ENCODE measurements around the gene MARCO. TPM values are rescaled to one million over a fixed set of nuclear protein-coding genes. Genes with fewer than 3 reads are reported as not detected.

MARCO gene
- total and polyA plus RNA-seq, 12 donors = 0.44 to 149 (median 34.4) TPM

GRCh38 chr2:118936936-118937335 is 5.1 kb upstream of the MARCO start:
- Histone ChIP-seq H3K36me3 (replicated peaks in 1 of 2) (no peaks in the 10 kb centered on the region), H3K4me3 (no peak overlapping the region), H3K9me3 (replicated peaks in 1 of 3) (peaks cover 0 to 10% (median 0%) of the 10 kb centered on the region in 3 donors), H3K27ac (no peak overlapping the region), H3K27me3 (no peaks in the 10 kb centered on the region), H3K4me1 (replicated peaks in 1 of 2) (no peaks in the 10 kb centered on the region)
- no peak for DNase-seq
- no peak for TF ChIP-seq POLR2A (IDR thresholded peaks at IDR 0.05)
- TF ChIP-seq, protein P1, sequence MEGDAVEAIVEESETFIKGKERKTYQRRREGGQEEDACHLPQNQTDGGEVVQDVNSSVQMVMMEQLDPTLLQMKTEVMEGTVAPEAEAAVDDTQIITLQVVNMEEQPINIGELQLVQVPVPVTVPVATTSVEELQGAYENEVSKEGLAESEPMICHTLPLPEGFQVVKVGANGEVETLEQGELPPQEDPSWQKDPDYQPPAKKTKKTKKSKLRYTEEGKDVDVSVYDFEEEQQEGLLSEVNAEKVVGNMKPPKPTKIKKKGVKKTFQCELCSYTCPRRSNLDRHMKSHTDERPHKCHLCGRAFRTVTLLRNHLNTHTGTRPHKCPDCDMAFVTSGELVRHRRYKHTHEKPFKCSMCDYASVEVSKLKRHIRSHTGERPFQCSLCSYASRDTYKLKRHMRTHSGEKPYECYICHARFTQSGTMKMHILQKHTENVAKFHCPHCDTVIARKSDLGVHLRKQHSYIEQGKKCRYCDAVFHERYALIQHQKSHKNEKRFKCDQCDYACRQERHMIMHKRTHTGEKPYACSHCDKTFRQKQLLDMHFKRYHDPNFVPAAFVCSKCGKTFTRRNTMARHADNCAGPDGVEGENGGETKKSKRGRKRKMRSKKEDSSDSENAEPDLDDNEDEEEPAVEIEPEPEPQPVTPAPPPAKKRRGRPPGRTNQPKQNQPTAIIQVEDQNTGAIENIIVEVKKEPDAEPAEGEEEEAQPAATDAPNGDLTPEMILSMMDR (IDR thresholded peaks at IDR 0.05) = no peak
- WGBS, 4 donors = 60 to 78% (median 65%) methylated on average over 6 of the region's 6 CpGs
- intact Hi-C loops (cut with DNase I) = no loop called here

- Histone ChIP-seq H3K36me3 (replicated peaks in 1 of 2) (no peaks in the 10 kb centered on the region), H3K27me3 (no peaks in the 10 kb centered on the region), H3K4me3 (no peak overlapping the region), H3K9me3 (replicated peaks in 1 of 3) (peaks cover 0 to 3% (median 0%) of the 10 kb centered on the region in 3 donors), H3K4me1 (replicated peaks in 1 of 2) (no peaks in the 10 kb centered on the region), H3K27ac (no peak overlapping the region)
- TF ChIP-seq POLR2A (IDR thresholded peaks at IDR 0.05) = no peak
- TF ChIP-seq, protein P1 (IDR thresholded peaks at IDR 0.05) = no peak
- intact Hi-C loops (cut with DNase I) = no loop called here
- no peak for DNase-seq
- WGBS, 4 donors = 56 to 86% (median 81%) methylated on average over 1 of the region's 1 CpG
Measured at GRCh38 chr2:118937817-118938216, 4.2 kb upstream of the MARCO start.

- no peaks in the 10 kb centered on the region for H3K4me1 ChIP-seq (replicated peaks in 1 of 2)
- no peak overlapping the region for H3K4me3 ChIP-seq
- intact Hi-C loops (cut with DNase I) = no loop called here
Measured at GRCh38 chr2:118939994-118940393, 2.0 kb upstream of the MARCO start.

GRCh38 chr2:118940486-118941120 is 1.4 kb upstream of the MARCO start:
- peak; percentile 24 to 59 (median 38) for DNase-seq
- no peak for TF ChIP-seq POLR2A (IDR thresholded peaks at IDR 0.05)
- TF ChIP-seq, protein P1 (IDR thresholded peaks at IDR 0.05) = no peak
- H3K9me3 ChIP-seq (replicated peaks in 1 of 3) = no peaks in the 10 kb centered on the region
- 55 to 63% (median 62%) methylated on average over 9 of the region's 9 CpGs for WGBS, 4 donors
- H3K4me1 ChIP-seq (replicated peaks in 1 of 2) = no peaks in the 10 kb centered on the region
- no peaks in the 10 kb centered on the region for H3K36me3 ChIP-seq (replicated peaks in 1 of 2)
- intact Hi-C loops (cut with DNase I) = no loop called here
- H3K27ac ChIP-seq = peak overlapping the region in 1 of 5 donors; percentile 51
- H3K4me3 ChIP-seq = no peak overlapping the region
- no peaks in the 10 kb centered on the region for H3K27me3 ChIP-seq

More at GRCh38 chr2:118939994-118940393, 2.0 kb upstream of the MARCO start:
- peak overlapping the region in 1 of 5 donors; percentile 51 for H3K27ac ChIP-seq
- DNase-seq = no peak
- no peaks in the 10 kb centered on the region for H3K9me3 ChIP-seq (replicated peaks in 1 of 3)
- no peak for TF ChIP-seq POLR2A (IDR thresholded peaks at IDR 0.05)
- TF ChIP-seq, protein P1 (IDR thresholded peaks at IDR 0.05) = no peak
- no peaks in the 10 kb centered on the region for H3K36me3 ChIP-seq (replicated peaks in 1 of 2)
- no peaks in the 10 kb centered on the region for H3K27me3 ChIP-seq
